Measurements from ENCODE around the gene LYAR.

LYAR gene

GRCh38 chr4:4289941-4290850, at the start of gene LYAR, which contains the start of gene ZBTB49:
Gene LYAR (minus strand): TSS chr4:4290154. CDS start chr4:4283742, 6,412 bp downstream.
Gene ZBTB49 (plus strand): TSS chr4:4290251. CDS start chr4:4299946, 9,695 bp downstream.
- DNase-seq: peak; percentile 83

GRCh38 chr4:4339504-4340085, 49.6 kb upstream of the LYAR start:
- no peak for DNase-seq

GRCh38 chr4:4338210-4339001, 48.5 kb upstream of the LYAR start:
- DNase-seq: no peak

GRCh38 chr4:4334798-4335520, 45.0 kb upstream of the LYAR start:
- peak; percentile 24 for DNase-seq

GRCh38 chr4:4333265-4333706, 43.3 kb upstream of the LYAR start:
- peak; percentile 80 for DNase-seq

GRCh38 chr4:4332529-4332928, 42.6 kb upstream of the LYAR start:
- DNase-seq: no peak

- no peak for DNase-seq
Observed at GRCh38 chr4:4330794-4331193, 40.8 kb upstream of the LYAR start.

- DNase-seq: no peak
Observed at GRCh38 chr4:4329496-4329895, 39.5 kb upstream of the LYAR start.

GRCh38 chr4:4328840-4329239, 38.9 kb upstream of the LYAR start:
- DNase-seq: no peak

GRCh38 chr4:4328206-4328605, 38.3 kb upstream of the LYAR start:
- no peak for DNase-seq

- DNase-seq: peak; percentile 5
Observed at GRCh38 chr4:4327652-4328121, 37.7 kb upstream of the LYAR start.

GRCh38 chr4:4326166-4326565, 36.2 kb upstream of the LYAR start:
- no peak for DNase-seq

GRCh38 chr4:4325321-4325720, 35.4 kb upstream of the LYAR start:
- no peak for DNase-seq

- no peak for DNase-seq
Observed at GRCh38 chr4:4323705-4324534, 34.0 kb upstream of the LYAR start.

- no peak for DNase-seq
Observed at GRCh38 chr4:4321951-4322688, 32.2 kb upstream of the LYAR start.

- DNase-seq: no peak
Observed at GRCh38 chr4:4320951-4321714, 31.2 kb upstream of the LYAR start.

GRCh38 chr4:4320528-4320927, 30.6 kb upstream of the LYAR start:
- no peak for DNase-seq

GRCh38 chr4:4317496-4318232, 27.7 kb upstream of the LYAR start:
- DNase-seq: no peak

GRCh38 chr4:4316150-4316495, 26.2 kb upstream of the LYAR start:
- DNase-seq: no peak

Measured in fibroblast of upper back skin (primary cell).